Posterior cingulate gyrus (tissue), 11 donors: ENCODE measurements around the gene APOBEC3H.

Source experiments
- DNase-seq, 10 donors: peaks; one replicate each; pipeline versions ENCODE4 v3.0.0 to v3.0.0-alpha.2; 2020 to 2021; ENCODE audit warnings: mixed read lengths in 3 of 10
- intact Hi-C: fragments of 100-400 bp; cut with DNase I; formaldehyde crosslinking; loops from one replicate; pipeline ENCODE4 v1.15.1; 2023

The APOBEC3H gene

DNA sequence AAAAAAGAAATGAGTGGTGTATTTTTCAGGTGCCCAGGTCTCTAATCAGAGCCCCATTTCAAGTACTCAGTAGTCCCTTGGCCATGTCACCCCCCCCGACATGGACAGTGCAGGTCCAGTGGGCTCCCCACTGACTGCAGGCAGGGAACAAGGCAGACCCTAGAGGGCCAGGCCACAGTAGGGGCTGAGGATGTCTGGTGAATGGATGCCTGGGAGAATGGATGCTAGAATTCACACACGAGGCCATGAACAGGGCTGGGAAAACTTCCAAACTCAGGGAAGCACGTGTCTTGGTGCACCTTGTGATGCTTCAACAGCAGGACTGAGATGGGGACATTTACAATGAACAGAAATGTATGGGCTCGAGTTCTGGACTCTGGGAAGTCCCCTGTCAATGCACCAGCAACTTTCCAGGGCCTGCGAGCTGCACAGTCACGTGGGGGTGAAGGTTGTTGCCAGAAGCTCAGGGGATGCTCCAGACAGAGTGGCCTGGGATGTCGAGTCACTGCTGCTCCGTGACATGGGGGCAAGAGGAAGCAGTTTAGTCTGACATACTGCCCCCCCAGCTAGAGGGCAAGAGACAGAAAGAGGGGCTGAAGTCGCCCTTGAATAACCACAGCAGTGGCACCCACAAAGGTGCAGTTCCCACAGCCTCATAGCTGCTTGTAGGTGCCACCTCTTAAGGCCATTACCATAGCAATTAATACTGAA lies 16.8 kb upstream of the APOBEC3H start:
- intact Hi-C loops, result no loop called here
- DNase-seq, result no peak

DNA sequence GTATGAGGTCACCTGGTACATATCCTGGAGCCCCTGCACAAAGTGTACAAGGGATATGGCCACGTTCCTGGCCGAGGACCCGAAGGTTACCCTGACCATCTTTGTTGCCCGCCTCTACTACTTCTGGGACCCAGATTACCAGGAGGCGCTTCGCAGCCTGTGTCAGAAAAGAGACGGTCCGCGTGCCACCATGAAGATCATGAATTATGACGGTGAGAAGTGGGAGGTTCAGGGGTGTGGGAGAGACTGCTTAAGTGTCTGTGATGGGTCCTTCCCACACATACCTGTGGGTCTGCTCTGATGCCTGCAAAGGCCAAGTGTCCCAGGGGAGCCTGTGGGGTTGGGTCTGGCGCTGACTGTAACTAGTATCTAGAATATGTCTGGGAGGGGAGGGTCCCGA lies 16.0 kb upstream of the APOBEC3H start:
- intact Hi-C loops, result no loop called here
- peak in 1 of 10 donors; percentile 59 for DNase-seq

- peak in 1 of 10 donors; percentile 12 for DNase-seq
- intact Hi-C loops, result no loop called here
These were observed 15.4 kb upstream of the APOBEC3H start for GRCh38 chr22:39081598-39081997.

GRCh38 chr22:39083212-39084165 lies 13.6 kb upstream of the APOBEC3H start:
- peak in 1 of 10 donors; percentile 75 for DNase-seq
- intact Hi-C loops, result no loop called here

DNA sequence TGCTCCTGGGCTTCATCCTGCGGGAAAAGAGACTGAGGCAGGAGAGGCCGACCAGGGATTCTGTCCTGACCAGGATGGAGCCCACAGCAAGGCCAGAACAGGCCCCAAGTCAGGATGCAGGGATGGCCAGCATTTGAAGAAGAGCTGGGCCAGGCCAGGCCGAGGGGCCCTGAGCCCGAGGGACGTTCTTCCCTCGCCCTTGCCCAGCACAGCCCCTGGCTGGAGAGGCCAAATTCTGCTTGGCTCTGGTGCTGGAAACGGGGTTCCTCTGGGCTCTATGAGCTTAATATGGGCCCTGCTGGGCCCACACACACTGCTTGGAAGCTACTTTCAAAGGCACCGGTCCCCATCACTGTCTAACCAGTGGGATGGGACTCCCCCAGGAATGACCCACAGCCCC lies 12.4 kb upstream of the APOBEC3H start:
- intact Hi-C loops, result no loop called here

DNA sequence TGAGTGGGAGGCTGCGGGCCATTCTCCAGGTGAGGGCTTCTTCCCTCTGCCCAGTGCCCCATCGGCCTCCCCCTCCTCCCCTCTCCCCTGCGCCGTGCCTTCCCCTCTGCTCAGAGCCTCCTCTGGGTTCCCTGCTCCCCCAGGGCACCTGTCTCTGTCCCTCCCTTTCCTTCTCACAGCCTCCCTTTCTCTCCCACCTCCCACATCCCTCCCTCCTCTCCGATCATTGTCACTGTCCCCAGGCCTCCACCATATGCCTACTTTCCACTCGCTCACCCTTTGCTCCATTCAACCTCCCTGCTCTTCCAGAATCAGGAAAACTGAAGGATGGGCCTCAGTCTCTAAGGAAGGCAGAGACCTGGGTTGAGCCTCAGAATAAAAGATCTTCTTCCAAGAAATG lies 9.9 kb upstream of the APOBEC3H start:
- no peak for DNase-seq
- intact Hi-C loops, result no loop called here

More for the DNA sequence above, 12.4 kb upstream of the APOBEC3H start:
- peak in 1 of 10 donors; percentile 55 for DNase-seq

DNA sequence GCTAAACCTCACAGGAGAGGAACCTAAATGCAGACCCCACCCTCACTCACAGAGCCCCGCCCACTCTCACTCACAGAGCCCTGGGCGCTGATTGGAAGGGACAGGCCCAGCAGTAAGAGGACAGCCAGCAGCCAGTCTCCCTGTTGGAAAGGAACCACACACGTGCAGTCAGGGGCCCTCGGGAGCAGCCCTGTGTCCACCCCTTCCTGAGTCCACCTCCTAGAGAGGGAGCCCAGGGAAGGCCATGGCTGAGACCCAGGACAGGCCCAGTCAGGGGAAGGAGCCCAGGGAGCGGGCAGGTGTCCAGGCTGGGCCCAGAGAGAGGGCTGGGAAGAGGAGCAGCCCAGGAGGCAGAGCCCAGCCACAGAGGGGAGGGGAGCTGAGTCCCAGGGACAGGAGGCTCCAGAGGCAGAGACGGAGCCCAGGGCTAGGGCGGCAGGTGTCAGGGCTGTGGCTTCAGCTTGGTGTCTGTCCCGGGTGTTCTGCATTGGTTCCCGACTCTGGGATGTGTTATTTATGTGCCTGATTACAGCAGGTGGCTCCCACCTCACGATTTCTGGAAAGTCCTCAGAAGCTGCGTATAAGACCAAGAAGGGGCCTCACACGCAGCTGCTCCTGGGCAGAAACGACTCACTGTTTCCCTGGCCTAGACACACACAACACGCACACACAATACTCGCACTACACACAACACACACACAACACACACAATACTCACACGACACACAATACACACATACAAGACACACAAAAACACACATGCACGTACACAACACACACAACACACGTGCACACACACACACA lies 9.0 kb upstream of the APOBEC3H start:
- intact Hi-C loops, result no loop called here

DNA sequence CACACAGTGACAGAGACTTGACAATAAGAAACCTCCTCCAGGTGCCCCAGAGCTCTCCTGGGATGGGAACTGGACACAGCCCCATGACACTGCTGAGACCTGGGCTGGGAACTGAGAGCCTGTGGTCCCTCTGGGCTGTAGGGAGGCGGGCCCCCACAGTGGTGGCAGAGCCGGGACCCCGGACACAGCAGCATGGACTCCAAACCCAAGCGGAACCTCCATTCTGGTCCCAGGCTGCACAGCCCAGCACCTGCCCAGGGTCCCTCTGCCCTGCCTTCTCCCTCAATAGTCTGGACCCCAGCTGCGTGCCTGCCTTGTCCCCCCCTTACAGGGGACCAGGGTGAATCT lies 8.4 kb upstream of the APOBEC3H start:
- intact Hi-C loops, result no loop called here
- DNase-seq, result peak in 2 of 10 donors; percentile 42 to 68

More for the DNA sequence above, 9.0 kb upstream of the APOBEC3H start:
- DNase-seq, result peak in 2 of 10 donors; percentile 26 to 43

DNA sequence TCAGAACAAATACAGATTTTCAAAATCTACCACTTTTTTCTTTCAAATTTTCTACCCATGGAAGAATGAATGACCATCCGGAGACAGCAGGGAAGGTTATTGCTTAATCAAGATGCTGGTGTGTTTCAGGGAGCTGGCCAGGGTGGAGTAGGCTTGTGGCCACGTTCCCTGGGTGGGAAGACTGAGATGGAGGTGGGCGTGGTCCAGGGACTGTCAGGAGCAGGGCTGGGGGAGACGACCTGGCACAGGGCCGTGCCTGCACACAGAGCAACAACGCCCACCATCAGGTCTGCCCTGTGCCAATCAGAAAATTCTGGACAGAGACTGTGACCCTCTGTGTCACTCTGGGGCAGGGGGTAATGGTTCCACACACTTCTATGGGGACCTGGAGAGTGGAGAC lies 7.1 kb upstream of the APOBEC3H start:
- intact Hi-C loops, result no loop called here
- no peak for DNase-seq

DNA sequence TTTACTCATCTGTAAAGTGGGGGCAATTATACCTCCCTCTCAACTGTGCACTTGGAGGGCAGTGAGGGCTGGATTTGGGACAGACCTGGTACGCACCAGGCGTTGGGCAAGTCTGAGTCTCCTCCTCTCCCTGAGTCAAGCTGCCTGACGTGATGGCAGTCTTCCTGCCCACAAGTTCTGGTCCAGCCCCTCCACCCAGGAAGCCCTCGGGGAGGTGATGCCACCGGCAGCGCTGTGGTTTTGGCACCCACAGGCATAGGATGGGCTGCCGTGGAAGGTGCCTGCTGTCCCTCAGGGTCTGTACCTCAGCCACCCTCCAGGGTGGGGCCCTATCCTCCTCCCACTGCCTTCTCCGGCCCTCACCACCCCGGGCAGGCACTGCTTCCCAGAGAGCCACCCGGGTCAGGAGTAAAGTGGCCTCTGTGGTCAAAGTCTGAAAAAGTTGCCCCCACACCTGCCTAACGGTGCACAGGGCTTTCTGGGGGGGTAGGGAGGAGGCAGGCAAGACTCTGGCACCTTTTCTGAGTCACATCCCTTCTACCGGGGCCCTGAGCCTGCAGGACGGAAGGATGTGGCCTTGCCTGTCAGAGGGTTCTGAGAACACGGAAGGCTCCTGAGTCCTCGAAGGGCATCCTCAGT lies 6.5 kb upstream of the APOBEC3H start:
- intact Hi-C loops, result no loop called here
- DNase-seq, result peak in 2 of 10 donors; percentile 46 to 84

DNA sequence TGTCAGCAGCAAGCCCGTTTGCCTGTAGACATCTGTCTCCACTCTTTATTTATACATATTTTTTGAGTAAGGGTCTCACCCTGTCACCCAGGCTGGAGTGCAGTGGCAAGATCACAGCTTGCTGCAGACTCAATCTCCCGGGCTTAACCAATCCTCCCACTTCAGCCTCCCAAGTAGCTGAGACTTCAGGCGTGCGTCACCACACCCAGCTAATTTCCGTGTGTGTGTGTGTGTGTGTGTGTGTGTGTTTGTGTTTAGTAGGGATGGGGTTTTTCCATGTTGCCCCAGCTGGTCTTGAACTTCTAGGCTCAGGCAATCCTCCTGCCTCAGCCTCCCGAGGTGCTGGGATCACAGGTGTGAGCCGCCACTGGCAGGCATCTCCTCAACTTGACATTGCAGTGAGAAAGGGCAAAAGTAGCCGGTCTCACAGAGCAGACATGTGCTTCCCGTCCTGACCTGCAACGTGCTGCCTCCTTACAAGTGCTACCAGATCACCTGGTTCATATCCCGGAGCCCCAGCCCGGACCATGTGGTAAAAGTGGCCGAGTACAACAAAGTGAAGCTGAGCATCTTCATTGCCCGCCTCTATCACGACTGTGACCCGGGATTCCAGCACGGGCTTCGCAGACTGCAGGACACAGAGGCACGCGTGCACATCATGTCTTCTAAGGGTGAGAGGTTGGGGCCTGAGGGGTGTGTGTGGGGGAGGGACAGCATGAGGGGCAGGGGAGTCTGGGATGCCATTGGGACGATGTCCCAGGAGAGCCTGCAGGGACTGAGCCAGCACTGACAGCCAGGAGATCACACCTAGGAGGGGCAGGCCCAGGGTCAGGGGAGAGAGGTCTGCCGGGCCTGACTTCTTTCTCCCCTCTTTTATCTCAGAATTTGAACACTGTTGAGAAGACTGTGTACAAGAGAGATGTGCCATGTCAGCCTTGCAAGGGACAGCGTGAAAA lies 5.6 kb upstream of the APOBEC3H start:
- intact Hi-C loops, result no loop called here

DNA sequence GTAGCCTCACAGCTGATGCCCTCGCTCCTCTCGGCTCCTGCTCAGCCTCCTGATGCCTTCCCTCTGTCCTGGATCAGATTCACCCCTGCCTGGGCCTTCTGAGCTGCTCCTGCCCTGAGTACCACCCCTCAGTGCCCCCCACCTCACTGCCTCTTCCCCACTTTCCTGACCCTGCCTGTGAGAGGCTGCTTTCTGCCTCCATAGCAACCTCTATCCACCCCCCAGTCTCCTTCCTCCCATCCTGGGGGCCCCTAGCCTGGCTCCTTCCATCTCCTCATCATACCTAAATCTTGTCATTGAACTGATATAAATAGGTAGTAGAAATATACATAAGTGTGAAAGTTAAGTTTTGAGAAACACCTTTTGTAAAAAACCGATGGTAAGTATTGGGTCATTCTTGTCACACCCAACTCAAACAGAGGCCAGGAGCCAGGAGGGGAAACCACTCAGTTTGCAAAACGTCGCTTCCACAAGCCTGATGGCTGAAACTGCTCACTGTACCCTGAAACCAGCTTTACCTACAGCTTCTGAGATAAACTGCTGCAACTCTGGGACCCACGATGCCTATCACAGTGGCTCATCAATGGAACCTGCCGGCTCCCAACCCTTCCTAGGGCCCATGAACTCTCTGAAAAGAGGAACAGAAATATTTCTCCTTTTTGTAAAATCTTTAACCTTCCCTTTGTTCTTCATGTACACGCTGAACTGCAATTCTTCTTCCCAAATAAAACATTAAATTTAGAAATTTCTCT lies 4.8 kb upstream of the APOBEC3H start:
- peak in 2 of 10 donors; percentile 20 to 53 for DNase-seq
- intact Hi-C loops, result no loop called here

More for the DNA sequence above, 5.6 kb upstream of the APOBEC3H start:
- DNase-seq, result peak in 2 of 10 donors; percentile 42 to 74

GRCh38 chr22:39094717-39095389 lies 2.2 kb upstream of the APOBEC3H start:
- intact Hi-C loops, result no loop called here
- peak in 1 of 10 donors; percentile 41 for DNase-seq

DNA sequence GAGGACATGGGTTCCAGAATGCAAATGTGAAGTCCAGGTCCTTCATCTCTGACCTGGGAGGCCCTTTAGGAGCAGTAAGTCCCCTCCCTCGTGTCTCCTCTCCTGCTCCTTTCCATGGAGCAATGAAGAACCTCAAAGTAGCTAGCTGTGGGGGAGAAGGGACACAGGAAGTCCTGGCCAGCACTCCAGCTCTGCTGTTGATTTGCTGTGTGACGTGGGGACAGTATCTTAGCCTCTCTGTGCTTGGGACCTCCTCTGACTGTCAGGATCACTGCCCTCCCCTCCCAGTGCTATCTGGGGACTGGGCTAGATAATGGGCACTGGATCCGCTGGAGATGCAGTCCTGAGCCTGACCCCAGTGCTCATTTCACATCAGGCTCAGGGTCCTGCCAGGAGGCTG lies 1.1 kb upstream of the APOBEC3H start:
- DNase-seq, result no peak
- intact Hi-C loops, result no loop called here

DNA sequence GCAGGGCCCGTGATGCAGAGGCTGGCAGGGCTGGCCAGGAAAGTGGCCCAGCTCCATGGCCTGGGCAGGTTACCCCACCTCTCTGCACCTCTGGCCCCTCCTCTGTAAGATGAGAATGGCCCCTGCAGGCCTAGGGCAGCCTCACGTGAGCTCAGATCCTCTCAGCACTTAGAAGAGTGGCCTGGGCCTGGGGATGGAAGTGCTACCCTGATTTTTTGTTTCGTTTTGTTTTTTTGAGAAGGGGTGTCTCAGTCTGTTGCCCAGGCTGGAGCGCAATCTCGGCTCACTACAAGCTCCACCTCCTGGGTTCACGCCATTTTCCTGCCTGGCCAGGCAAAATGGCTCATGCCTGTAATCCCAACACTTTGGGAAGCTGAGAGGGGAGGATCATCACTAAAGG lies 982 bp downstream of the APOBEC3H start:
- DNase-seq, result peak in 1 of 10 donors; percentile 53
- intact Hi-C loops, result no loop called here

DNA sequence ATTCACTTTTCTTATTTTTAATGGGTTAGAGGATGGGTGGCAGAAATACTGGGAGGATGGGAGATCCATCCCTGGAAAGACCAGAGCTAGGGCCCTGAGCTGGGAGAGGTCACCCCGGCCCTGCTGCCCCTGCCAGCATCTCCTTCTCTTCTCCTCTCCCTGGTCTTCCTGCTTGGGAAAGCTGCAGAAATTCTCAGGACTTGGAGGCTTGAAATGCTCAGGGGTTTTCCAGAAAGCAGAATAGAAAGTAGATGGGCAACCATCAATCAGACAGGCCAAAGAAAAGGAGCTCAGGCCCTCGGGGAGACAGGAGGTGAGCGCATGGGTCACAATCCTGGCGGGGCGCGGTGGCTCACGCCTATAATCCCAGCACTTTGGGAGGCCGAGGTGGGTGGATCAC lies 1.5 kb downstream of the APOBEC3H start:
- intact Hi-C loops, result no loop called here

DNA sequence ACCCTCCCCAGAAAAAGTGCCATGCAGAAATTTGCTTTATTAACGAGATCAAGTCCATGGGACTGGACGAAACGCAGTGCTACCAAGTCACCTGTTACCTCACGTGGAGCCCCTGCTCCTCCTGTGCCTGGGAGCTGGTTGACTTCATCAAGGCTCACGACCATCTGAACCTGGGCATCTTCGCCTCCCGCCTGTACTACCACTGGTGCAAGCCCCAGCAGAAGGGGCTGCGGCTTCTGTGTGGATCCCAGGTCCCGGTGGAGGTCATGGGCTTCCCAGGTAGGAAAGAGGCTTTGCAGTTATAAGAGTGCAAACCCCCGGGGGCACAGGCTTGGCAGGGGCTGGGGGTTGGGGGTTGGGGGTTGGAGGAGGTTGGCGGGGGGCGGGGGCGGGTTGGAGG lies 4.2 kb downstream of the APOBEC3H start:
- intact Hi-C loops, result no loop called here
- DNase-seq, result peak in 1 of 10 donors; percentile 71

More for the DNA sequence above, 1.5 kb downstream of the APOBEC3H start:
- DNase-seq, result peak in 1 of 10 donors; percentile 46

DNA sequence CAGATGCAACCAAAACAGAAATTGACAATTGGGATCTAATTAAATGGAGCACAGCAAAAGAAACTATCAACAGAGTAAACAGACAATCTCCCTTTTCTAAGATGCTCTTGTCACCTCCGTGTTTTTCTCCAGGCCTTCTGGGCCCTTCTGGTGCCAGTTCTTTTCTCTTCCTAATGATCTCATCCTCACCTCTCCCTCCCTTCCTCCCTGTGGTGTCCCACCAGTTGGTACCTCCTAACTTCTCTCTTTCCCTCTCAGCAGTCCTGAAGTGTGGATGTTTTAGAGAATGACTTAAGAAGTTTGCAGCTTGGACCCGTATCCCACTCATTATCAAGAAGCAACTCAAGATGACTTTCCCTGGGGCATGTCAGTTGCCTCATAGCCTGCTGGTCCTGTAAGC lies 6.4 kb downstream of the APOBEC3H start:
- intact Hi-C loops, result no loop called here
- no peak for DNase-seq
